NCI-H82 treated with DMSO at 0.1 percent for 48 hours (cell line): ENCODE data around the gene ROR1.
"Not testable (repeated sequence)": the region's sequence is repeated elsewhere in the genome, so short reads cannot be mapped to it uniquely, and the experiment has no call there.

Experiments
- DNase-seq: peaks from one replicate; lab custom pipeline; 2025; ENCODE audit not compliant: unreplicated experiment; lab: John Stamatoyannopoulos, UW

ROR1 gene

DNA sequence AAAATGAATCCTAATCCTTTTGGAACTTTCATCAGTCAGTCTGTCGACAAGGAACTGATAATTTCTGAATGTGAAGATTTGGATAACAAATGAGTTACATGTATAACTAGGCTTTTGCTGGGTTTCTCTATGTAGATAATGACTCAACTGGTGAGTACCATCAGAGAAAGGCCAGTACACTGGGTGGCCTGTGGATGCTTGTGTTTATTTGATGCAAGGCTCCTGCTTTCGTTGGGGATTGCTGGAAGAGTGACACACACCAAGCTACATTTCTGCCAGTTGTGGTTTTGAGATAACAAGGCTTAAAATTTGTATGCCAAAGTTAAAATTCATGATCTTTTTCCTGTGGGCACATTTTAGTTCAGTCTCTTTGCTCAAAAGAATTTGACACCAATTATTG lies 314.0 kb downstream of the ROR1 start:
- no peak for DNase-seq

DNA sequence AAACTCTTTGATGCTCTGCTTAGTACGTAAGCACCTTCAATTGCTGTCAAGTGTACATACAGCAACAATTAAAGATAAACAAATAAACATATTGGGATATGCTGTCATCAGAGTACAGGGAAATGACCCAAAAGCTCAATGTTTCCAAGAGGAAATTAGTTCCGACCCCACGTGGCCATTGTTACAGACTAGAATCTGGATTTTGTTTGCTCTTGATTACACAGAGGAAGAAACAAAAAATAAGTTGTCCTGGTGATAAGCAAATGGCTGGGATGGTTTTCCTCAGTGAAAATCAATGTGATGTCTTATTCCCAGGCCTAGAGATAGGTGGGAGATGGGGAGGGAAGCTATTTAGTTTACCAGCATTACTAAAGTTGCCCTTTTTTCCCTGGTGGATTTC lies 316.6 kb downstream of the ROR1 start:
- DNase-seq, result no peak

DNA sequence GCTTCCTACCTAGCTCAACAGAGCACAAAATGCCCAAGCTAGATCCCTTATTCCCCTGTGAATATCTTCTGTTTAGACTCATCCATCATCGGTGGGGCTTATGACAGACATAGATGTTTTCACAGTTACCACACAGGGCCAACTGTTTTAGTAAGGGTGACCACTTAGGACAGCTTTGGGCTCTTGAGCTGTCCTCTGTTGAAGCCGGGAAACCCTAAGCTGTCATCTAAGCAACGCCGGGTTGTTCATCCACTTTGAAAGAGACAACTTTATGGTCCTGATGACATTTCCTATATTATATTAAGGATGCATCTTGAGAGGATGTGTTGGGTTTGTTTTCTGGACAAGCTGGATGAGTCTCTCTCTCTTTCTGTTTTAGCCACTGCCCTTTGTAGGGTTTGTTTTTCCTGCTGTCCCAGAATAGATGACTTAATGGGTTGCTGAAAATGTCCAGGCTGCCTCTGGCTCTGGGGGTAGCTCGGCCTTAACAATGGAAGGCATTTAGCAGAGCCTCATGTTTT lies 319.1 kb downstream of the ROR1 start:
- DNase-seq, result no peak

DNA sequence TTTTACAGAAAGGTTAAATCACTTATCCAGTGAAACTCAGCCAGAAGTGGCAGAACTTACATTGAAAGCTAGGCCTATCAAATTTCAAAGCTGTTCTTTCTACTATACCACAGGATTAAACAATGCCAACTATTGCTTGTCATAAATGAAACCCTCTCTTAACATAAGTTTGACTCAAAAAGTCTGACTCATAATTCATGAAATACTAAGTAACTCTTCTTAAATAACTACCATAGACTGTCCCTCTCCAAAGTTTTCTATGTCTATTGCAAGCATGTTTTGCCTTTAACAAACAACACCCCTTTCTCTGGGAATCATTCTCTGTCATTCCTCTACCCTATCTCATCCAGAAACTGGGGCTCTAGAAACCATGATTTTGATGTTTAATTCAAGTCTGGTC lies 320.1 kb downstream of the ROR1 start:
- no peak for DNase-seq

DNA sequence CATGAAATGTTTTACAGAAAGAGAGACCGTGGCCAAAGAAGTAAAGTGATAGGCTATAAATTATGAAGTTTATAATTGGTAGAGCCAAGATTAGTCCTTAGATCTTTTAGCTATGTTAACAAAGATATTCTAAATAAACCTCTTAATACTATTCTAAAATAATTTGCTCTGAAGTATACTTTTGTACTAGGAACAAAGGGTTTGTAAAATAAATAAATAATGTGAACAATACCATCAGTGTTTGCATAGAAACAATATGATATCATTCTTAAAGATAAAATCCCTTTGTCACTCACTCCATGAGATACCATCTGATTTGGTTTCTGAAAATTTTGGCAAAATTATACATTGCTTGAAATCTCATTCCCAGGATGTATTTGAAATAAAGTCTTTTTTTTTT lies 322.0 kb downstream of the ROR1 start:
- no peak for DNase-seq

DNA sequence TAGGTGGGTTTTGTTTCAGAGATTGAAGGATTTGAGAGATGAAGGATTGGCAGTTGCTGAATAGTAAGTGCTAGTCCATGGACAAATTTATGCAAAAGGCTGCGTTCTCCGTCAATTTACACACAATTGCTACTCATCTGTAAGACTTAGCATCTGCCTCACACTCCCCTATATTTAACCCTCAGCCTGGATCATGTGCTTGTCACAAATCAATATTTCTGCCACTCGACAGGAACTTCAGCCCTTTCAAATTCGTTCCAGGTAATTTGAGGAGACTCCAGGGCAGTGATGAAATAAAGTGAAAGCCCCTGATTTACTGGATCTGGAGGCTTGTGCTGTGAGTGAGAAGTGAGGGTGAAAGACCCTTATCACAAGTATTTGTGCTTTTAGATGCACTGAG lies 324.0 kb downstream of the ROR1 start:
- DNase-seq, result no peak

DNA sequence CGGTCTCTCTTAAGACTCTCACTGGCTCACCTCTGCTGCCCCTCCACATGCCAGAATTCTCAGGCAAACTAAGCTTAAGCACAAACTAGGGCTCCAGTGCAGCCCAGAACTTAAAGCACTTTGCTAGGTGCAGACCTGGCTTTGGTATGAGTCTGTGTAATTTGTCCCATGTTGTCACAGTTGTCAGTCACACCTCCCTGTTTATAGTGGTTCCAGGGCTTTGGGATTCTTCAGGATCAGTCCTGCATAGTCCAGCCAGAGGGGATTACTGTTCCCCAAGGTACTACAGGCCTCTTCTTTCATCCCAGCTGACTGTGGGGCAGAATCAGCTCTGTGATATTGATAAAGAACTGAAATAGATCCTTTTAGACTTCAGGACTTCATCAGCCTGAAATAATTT lies 324.6 kb downstream of the ROR1 start:
- no peak for DNase-seq

DNA sequence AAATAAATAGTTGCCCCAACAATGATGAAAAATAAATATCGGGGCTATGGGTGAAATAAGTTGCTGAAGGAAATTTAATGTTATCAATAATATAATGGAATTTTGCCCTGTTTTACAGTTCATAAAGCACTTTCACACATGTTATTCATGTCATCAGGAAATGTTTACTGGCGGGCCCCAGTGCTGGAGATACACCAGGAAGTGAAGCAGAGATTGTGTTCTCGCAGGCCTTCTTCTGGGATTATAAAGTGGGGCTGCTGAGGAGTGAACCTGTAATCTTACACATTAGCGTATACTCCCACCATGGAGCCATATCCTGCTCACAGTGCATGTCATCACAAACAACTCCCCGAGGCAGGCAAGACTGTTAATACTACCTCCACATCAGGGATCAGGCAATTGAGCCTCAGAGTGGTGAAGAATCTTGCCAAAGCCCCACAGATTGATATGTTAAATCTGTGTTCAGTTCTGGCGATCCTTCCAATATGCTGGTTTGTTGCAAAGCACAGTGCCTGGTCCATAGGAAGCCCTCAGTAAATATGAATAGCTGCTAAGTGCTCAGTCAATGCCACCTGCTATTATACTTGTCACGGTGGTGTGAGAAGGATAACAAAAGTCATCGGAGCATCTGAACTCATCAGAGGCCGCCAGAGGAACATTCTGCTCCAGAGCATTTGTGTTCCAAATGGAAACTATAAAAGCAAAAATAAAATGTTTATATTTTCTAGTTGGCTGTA lies 325.2 kb downstream of the ROR1 start:
- no peak for DNase-seq

DNA sequence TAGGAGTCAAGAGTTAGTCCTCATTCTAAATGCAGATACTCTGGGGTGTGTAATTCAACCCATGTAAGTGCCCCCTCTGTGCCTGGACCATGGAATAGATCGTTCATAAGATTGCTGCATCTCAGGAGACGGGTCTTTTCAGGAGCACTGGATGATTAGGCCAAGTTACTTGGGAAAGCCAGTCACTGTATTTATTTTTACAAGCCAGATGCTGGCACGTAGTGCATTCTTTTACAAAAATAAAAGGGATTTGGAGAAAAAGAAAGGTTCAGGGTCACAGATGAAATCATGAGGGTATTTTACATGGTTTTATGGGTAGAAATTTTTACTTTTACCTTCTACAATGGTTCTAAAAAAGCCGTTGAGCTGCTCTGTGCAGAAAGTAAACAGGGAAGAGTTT lies 327.0 kb downstream of the ROR1 start:
- no peak for DNase-seq

DNA sequence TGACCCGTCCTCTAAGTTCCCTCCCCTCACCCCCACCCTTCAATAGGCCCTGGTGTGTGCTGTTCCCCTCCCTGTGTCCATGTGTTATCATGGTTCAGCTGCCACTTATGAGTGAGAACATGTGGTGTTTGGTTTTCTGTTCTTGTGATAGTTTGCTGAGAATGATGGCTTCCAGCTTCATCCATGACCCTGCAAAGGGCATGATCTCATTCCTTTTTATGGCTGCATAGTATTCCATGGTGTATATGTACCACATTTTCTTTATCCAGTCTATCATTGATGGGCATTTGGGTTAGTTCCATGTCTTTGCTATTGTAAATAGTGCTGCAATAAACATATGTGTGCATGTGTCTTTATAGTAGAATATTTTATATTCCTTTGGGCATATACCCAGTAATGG lies 330.8 kb downstream of the ROR1 start:
- not testable (repeated sequence) for DNase-seq

DNA sequence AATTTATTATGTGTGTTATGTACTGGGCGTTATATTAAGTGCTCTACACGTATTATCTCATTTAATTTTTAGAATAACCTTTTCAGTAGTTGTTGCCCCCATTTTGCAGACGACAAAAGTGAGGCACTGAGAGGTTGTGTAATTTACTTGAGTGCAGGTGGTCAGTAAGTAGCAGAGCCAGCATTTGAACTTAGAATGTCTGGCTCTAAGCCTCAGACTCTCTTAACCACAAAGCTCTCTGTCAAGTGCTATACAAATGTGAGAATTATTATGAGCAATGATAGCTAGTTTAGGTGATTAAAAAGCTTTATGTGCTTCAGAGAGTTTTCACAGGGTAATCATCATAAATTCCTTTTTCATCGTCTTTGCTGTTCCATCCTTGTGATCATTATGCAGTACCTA lies 333.3 kb downstream of the ROR1 start:
- DNase-seq, result no peak

DNA sequence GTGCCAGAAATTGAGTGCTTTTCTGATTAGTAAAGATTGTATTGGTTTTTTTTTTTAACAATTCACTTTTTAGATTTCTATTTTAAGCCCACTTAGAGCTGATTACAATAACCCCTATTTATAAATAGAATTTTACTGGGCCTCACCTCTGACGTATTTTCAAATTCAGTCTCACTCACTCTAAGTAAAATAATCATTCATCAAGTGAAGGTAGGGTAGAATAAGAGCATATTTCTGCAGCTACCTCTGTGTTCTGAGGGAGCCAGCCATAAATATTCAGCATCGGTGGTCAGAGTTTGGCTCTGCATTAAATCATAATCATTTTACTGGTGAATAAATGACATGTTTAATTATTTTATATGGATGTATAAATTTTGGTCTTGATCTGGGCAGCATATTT lies 333.8 kb downstream of the ROR1 start:
- DNase-seq, result no peak

DNA sequence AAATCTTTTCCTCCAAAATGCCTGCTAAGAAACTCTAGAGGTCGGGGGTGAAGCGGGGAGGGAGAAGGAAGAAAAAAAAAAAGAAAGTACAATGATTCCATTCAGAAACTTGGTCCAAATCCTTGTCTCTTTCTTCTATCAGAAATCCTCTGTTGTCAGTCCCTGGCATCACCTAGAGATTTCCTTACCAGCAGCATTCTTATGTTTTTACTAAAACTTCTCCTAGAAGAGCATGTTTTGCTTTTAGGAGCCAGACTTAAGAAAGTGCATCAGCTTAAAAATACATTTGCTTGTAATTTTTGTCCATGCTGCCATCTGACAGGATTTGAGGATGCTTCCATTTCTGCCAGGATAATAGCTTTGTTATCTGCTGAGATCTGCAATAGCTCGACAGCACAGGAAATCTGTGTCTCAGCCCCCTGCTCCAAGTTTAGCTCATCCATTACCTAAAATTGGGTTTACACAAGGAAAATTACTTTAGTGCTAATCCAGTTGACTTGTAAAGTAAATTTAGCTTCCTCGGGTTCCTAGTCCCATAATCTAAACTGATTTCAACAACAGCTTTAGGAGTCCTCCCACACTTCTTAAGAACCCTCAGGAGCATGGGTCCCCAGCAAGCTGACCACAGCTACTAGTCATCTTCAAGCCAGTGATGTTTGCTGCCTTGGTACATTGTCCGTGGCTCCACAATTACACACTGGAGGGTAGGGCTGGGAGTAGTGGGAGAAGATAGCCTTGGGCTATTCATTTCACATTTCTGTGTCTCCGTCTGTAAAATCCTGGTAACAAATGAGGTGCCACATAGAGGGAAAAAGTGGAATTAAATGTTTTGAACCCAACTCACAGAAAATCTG lies 337.3 kb downstream of the ROR1 start:
- no peak for DNase-seq

DNA sequence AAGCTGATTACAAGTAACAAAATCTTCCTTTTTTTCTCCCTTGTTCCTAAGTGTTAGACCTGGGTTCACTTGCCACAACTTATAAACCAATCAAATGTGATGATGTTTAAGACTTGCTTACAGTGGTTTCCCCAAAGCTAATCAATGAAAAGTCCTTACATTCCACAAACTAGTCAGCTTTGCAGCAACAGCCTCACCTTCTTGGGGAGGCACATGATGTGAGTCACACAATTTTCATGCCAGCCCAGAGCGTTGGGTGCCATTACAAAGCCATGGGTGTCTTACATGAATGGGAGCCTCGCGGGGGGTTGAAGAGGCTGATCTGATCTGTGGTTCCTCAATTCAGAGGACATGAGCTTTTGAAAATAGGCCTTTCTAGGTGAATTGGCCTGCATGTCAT lies 338.0 kb downstream of the ROR1 start:
- no peak for DNase-seq

DNA sequence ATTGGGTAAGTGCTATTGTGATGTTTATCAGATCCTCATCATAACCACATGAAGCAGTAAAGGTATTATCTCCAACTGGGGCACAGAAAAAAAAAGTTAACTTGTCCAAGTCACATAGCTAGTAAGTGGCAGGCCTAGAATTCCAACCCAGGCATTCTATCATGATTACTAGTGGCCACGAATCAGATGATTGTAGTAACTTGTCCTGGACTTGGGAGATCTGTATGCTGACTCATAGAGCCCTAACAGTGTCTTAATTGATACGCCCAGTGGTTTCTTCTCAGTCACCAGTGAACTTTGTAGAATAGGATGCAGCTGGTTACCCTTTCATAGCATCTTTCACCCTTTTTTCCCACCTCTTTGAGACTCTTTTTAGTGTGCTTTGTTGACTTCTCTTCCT lies 338.5 kb downstream of the ROR1 start:
- DNase-seq, result no peak

DNA sequence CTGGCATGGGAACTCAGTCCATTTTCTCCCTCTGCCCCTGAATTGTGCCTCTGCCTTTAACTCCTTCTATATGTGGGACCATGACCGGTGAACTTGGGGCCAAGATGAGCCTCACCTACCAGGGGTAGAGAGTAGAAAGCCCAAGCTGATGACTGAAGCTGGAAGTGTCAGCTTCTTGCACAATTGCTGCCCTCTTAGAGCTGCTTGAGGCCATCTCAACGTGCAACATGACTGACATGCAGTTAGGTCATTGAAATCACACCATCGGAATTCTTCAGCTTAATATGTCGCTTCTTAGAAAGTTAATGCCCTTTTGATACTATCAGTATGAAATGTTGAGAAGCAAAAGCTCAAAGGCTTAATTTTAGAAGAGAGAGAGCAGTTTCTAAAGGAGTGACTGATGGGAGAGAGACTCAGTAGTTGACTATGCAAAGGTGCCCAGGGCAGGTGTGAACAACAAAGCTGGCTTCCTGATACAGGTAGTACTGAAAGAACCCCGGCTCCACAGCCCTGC lies 340.3 kb downstream of the ROR1 start:
- DNase-seq, result no peak

DNA sequence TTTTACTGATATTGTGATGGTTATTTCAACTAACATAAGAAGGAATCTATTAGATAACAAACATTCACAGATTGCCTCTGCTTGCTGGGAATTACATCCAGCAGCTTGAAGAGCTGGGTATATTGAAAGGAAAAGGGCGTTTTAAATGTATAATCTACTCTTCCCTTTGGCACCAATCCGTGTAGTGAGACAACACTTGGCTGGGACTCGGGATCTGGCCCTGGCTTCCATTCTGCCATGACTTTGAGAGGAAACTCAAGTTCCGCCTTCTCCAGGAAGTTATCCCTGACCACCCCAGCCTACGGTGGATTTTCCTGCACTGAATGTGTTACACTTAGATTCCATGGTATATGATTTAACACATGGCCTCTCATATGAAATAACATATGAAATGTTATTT lies 342.7 kb downstream of the ROR1 start:
- DNase-seq, result no peak

DNA sequence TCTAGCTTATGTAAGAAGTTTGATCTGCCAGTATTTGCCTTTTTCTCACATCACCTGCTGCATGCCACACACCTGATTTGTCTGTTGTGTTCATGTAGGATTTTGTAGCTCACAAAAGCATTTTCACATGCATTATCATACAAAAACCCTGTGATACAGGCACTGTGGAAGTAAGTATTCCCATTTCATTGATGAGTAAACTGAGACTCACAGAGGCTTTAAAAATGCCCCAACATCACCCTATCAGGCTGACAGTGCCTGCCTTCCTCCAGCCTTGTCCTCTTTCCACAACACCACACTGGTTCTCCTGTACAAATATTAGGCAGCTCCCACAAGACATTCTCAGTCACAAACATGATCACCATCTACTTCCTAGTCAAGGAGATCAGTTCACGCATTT lies 343.7 kb downstream of the ROR1 start:
- no peak for DNase-seq

DNA sequence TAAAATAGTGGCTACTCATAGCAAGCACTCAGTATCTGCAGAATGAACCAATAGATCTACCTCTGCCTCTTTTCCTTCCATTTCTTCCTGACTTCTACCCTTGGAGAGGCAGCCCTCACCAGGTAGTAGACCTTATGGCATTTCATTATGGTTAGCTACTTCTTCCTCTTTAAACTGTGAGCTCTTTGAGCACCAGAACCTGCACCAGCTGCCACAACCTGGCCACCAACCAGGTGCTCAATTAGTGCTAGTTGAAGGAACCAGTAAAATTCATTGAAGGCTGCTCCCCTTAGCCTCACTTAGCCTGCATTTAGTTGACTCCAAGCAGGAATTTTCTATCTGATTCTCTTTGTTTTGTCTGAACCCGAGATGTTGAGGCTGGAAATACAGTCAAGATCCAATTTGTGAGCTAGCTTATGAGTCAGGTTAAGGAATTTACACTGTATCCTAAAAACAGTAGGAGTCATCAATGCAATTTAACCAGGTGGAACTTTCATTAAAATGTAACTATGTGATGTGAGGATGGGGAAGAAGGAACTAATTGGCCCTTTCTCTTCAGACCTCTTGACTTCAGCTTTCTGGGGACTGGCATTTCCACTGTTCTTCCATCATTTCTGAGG lies 348.1 kb downstream of the ROR1 start:
- no peak for DNase-seq

DNA sequence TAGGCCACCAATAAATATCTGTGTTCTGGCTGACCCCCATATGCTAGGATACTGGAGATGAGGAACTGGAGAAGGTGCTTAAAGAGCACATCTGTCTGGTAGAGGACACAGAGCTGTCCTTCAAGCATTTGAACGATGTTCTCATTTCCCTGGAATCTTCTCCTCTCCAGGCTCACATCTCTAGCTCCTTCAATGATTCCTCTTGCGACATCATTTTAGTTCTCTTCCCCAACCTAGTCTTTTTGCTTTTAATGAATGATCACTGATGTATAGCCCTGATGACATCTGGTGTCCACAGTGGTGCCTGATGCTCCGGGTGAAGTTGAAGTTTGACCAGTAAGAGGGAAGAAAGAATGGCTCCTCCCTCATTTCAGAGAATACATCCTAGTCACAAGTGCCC lies 348.8 kb downstream of the ROR1 start:
- DNase-seq, result no peak

DNA sequence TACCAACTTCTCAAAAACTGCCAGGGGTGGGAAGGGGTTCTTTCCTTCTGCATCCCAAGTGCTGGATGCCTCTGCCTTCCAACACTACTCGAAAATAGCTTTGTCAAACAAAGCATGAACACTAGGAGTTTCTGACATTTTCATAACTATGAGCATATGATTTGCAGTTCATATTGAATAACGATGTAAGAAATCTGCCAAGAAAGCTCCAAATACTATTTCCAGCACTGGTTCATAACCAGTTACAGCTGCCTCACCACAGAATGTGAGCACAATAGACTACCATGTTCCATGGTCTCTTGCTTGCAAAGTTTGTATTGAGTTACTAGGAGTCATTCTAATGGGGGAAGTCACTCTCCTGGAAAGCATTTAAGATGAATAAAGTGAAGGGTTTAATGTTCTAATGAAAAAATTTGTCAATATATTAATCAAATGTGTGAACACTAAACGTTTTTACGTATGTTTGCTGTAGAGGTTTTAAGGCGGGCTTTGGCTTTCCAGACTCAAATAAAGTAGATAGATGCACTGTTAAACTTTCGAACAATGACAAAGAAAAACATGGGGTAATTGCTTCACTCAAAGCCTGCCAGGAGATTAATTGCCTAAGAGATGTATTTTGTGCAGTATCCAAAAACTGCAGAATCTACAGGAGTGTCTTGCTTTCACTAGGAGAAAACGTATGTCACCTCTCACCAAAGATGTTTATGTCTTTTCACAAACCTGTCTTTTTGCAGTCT lies 351.1 kb downstream of the ROR1 start:
- DNase-seq, result no peak
